ENCODE data around the gene ITPR3. TPM values are rescaled to one million over a fixed set of nuclear protein-coding genes. Genes with fewer than 3 reads are reported as not detected.
A peak's percentile ranks its signal among the peaks of the same experiment; 100 is the strongest.

The ITPR3 gene
- total and polyA plus RNA-seq, 2 of the 13 experiments (the other 11 are each of a cell fraction or from before 2014, with no cell fraction given): 3.8 to 21.4 TPM

GRCh38 chr6:33621711-33622388, 728 bp downstream of the ITPR3 start (continued):
- TF ChIP-seq ZNF318 (CRISPR knock-in tag; IDR thresholded peaks at IDR 0.05) (no peak), GABPB1 (CRISPR knock-in tag; IDR thresholded peaks at IDR 0.05) (peak; percentile 49; the same call in 1 of the 2 replicates), ZNF510 (CRISPR knock-in tag; IDR thresholded peaks at IDR 0.05; ENCODE audit: low read depth) (no peak), ZNF777 (CRISPR knock-in tag; IDR thresholded peaks at IDR 0.05) (peak; percentile 72; the same call in 1 of the 2 replicates), WIZ (CRISPR knock-in tag; IDR thresholded peaks at IDR 0.05) (no peak), IKZF1 (IDR thresholded peaks at IDR 0.05) (no peak), AFF4 (CRISPR knock-in tag; IDR thresholded peaks at IDR 0.05) (no peak), ZNF180 (CRISPR knock-in tag; IDR thresholded peaks at IDR 0.05; ENCODE audit: borderline replicate concordance, low read depth) (no peak), XRCC5 (optimal IDR thresholded peaks at IDR 0.05; ENCODE audit: low read length) (peak; percentile 23), GPBP1L1 (CRISPR knock-in tag; IDR thresholded peaks at IDR 0.05) (no peak), ATM (IDR thresholded peaks at IDR 0.05; ENCODE audit: borderline replicate concordance) (no peak), KDM5A (IDR thresholded peaks at IDR 0.05; ENCODE audit: borderline replicate concordance, low read length) (no peak), SOX13 (IDR thresholded peaks at IDR 0.05) (no peak), SOX13 (CRISPR knock-in tag; conservative IDR thresholded peaks at IDR 0.05 in 1 of 2, IDR thresholded peaks at IDR 0.05 in 1 of 2) (no peak)

Measured in HepG2 (cell line).